GM12878 (cell line): Measurements from ENCODE around the gene PCDHGA5. TPM values are rescaled to one million over a fixed set of nuclear protein-coding genes. Genes with fewer than 3 reads are reported as not detected.

Source experiments
- ATAC-seq: fragments of 200-7000 bp; cut with Tn5 transposase; 3 replicates; pipeline ENCODE4 v1.9.1; 2020; ENCODE audit warnings: mild to moderate bottlenecking, moderate library complexity
- BruUV-seq: library from RNA; stranded (reverse); fragments of 400-500 nt; replicated peaks from 2 replicates; lab custom pipeline; 2021; lab: Mats Ljungman, UMichigan
- CTCF ChIA-PET: fragments of 300-600 bp; sonication (Branson Sonifier 250); formaldehyde crosslinking; extraction: SDS; loops from one replicate; lab custom pipeline; 2021; ENCODE audit warnings: inconsistent platforms; lab: Yijun Ruan, JAX
- POLR2A ChIA-PET: fragments of 350-600 bp; formaldehyde crosslinking; extraction: SDS; loops from one replicate; lab custom pipeline; 2021; ENCODE audit warnings: inconsistent platforms; lab: Charles Lee
- RAD21 ChIA-PET: fragments of 300-600 bp; sonication (Branson Sonifier 250); formaldehyde crosslinking; loops from one replicate; lab custom pipeline; 2023; ENCODE audit warnings: antibody characterized with exemption; ENCODE audit not compliant: unreplicated experiment; lab: Charles Lee
- SMC1A ChIA-PET: fragments of 300-600 bp; sonication (Branson Sonifier 250); formaldehyde crosslinking; loops from one replicate; lab custom pipeline; 2023; ENCODE audit not compliant: unreplicated experiment, uncharacterized antibody; lab: Charles Lee
- DNase-seq: peaks from one replicate; pipeline ENCODE4 v3.0.0-alpha.2; 2011; ENCODE audit warnings: low read depth, low spot score
- FAIRE-seq: peaks from 3 replicates; lab custom pipeline; 2011; peaks lifted over from hg19 to GRCh38; lab: Jason Lieb, UNC
- H2AFZ ChIP-seq: 2 replicates; pipeline ENCODE4 v1.6.0; 2011; ENCODE audit warnings: low read depth, low read length, control low read depth; ENCODE audit not compliant: control insufficient read depth
- H3K27ac ChIP-seq: 2 replicates; pipeline ENCODE4 v1.5.1; 2011; ENCODE audit warnings: control low read depth; ENCODE audit not compliant: control insufficient read depth, insufficient read depth
- H3K27me3 ChIP-seq, 2 experiments: replicated peaks in 1 of 2; 2 replicates each; pipeline versions ENCODE4 v1.6.0 to v1.6.1; 2011; ENCODE audit warnings: low read length in 1 of 2; ENCODE audit not compliant: control insufficient read depth in 2 of 2, insufficient read depth in 2 of 2
- H3K36me3 ChIP-seq, 2 experiments: 2 replicates each; pipeline ENCODE4 v1.5.1; 2011; ENCODE audit warnings: low read length in 1 of 2; ENCODE audit not compliant: control insufficient read depth in 2 of 2, insufficient read depth in 2 of 2
- H3K4me1 ChIP-seq: 2 replicates; pipeline ENCODE4 v1.6.1; 2011; ENCODE audit warnings: mild to moderate bottlenecking, low read length, moderate library complexity, mixed read lengths; ENCODE audit not compliant: control insufficient read depth, insufficient read depth
- H3K4me2 ChIP-seq: 2 replicates; pipeline ENCODE4 v1.6.0; 2011; ENCODE audit warnings: control low read depth; ENCODE audit not compliant: control insufficient read depth, insufficient read depth
- H3K4me3 ChIP-seq: fragments of 200-600 bp; sonication (generic); 2 replicates; pipeline ENCODE4 v1.5.1; 2016
- H3K79me2 ChIP-seq: 2 replicates; pipeline ENCODE4 v1.6.0; 2011; ENCODE audit warnings: low read length; ENCODE audit not compliant: control insufficient read depth, insufficient read depth
- H3K9ac ChIP-seq: 2 replicates; pipeline ENCODE4 v1.8.0; 2011; ENCODE audit warnings: low read length, control low read depth, mixed read lengths; ENCODE audit not compliant: control insufficient read depth, insufficient read depth
- H3K9me3 ChIP-seq: replicated peaks from 3 replicates; pipeline ENCODE4 v1.5.1; 2011; ENCODE audit warnings: mild to moderate bottlenecking, low read length; ENCODE audit not compliant: control insufficient read depth, insufficient read depth
- H4K20me1 ChIP-seq: 2 replicates; pipeline ENCODE4 v1.6.0; 2011; ENCODE audit not compliant: control insufficient read depth, insufficient read depth
- ELK1 ChIP-seq: IDR thresholded peaks from 2 replicates; pipeline ENCODE4 v1.6.1; 2012; ENCODE audit warnings: low read depth, low read length, improper control_type of control experiment
- FOXM1 ChIP-seq: IDR thresholded peaks from 2 replicates; pipeline ENCODE4 v1.6.1; 2012; ENCODE audit warnings: low read depth, mild to moderate bottlenecking, inconsistent platforms, low read length, moderate library complexity
- MXI1 ChIP-seq: fragments of 150-350 bp; IDR thresholded peaks from 2 replicates; pipeline ENCODE4 v1.6.1; 2011; ENCODE audit warnings: low read depth, mild to moderate bottlenecking, inconsistent platforms, low read length, improper control_type of control experiment
- NR2C2 ChIP-seq: IDR thresholded peaks from 2 replicates; pipeline ENCODE4 v1.6.1; 2011; ENCODE audit warnings: borderline replicate concordance, low read depth; ENCODE audit not compliant: control insufficient read depth, insufficient read length
- POLR2AphosphoS2 ChIP-seq: IDR thresholded peaks from 2 replicates; pipeline ENCODE4 v1.6.1; 2011; ENCODE audit warnings: low read depth, mild to moderate bottlenecking, low read length, improper control_type of control experiment, moderate library complexity
- PRDM15 ChIP-seq: fragments of 450-650 bp; formaldehyde crosslinking; IDR thresholded peaks from 2 replicates; pipeline ENCODE4 v1.4.0; 2020; ENCODE audit warnings: mild to moderate bottlenecking, moderate library complexity
- SP1 ChIP-seq: IDR thresholded peaks from one replicate; pipeline ENCODE4 v1.6.1; 2011; ENCODE audit warnings: low read depth, low read length
- WRNIP1 ChIP-seq: IDR thresholded peaks from 2 replicates; pipeline ENCODE4 v1.6.1; 2011; ENCODE audit warnings: low read depth, low read length, improper control_type of control experiment, borderline replicate concordance
- WGBS: methylation state at CpG from one replicate; pipeline ENCODE4 v1.1.6; 2016; ENCODE audit warnings: low lambda C conversion rate; ENCODE audit not compliant: insufficient replicate concordance, insufficient coverage; ENCODE audit errors: missing lambda C conversion rate; 5-methylcytosine and 5-hydroxymethylcytosine counted together
- in situ Hi-C: fragments of 300-500 bp; cut with MboI; formaldehyde crosslinking; loops from 9 replicates; pipeline ENCODE4 v1.14.3; 2018; ENCODE audit warnings: mixed read lengths
- intact Hi-C: fragments of 100-400 bp; cut with micrococcal nuclease; formaldehyde crosslinking; loops from one replicate; pipeline ENCODE4 v1.14.2; 2022; ENCODE audit not compliant: unreplicated experiment
- polyA plus RNA-seq, 11 experiments: library from polyadenylated mRNA; depleted of rRNA in 4 of 11; unstranded in 6 of 11; stranded (reverse) in 5 of 11; fragments of >200 nt; fragmentation: Nextera tagmentation in 4 of 11; fragmentation: Illumina TruSeq in 1 of 11; extraction: Ambion mirVana in 4 of 11; extraction: Trizol in 1 of 11; gene quantifications; 1 replicate in 1 of 11; 2 replicates in 10 of 11; pipeline versions ENCODE4 v1.2.1 to v1.2.3, GENCODE V29; 2011 to 2016; ENCODE audit warnings: inconsistent platforms in 2 of 11, missing spikeins in 2 of 11, low read depth in 1 of 11
- total RNA-seq, 4 experiments: library from RNA; depleted of rRNA in 3 of 4; stranded (reverse); fragments of >200 nt in 3 of 4; fragmentation: Illumina TruSeq in 1 of 4; extraction: Trizol in 1 of 4; gene quantifications; 2 replicates each; pipeline versions ENCODE4 v1.2.1 to v1.2.3, GENCODE V29; 2013 to 2021

PCDHGA5 gene
- total and polyA plus RNA-seq, 10 of the 15 experiments (the other 5 are each of a cell fraction or from before 2014, with no cell fraction given), result 0.10 to 0.23 (median 0.16) TPM; not detected in 4

- Histone ChIP-seq H4K20me1 (no peaks in the 10 kb centered on the region), H3K27ac (no peak overlapping the region), H3K9me3 (peaks cover 5% of the 10 kb centered on the region; the same call in 2 of the 3 replicates), H3K36me3 (no peaks in the 10 kb centered on the region), H3K9ac (no peak overlapping the region), H3K79me2 (no peaks in the 10 kb centered on the region), H3K4me2 (no peak overlapping the region), H3K4me3 (no peak overlapping the region), H3K27me3 (no peaks in the 10 kb centered on the region), H3K4me1 (no peaks in the 10 kb centered on the region), H2AFZ (no peak overlapping the region)
- POLR2A ChIA-PET, result no interaction called here
- CTCF ChIA-PET, result no interaction called here
- no TSS peak for BruUV-seq
- WGBS, result 95% methylated on average over 43 of the region's 43 CpGs
- intact Hi-C loops (no loop called here), in situ Hi-C loops (no loop called here)
- DNase-seq (no peak), ATAC-seq (no peak), FAIRE-seq (no peak)
- SMC1A ChIA-PET, result no interaction called here
- no peak for TF ChIP-seq PRDM15 (CRISPR knock-in tag)
- no peak for TF ChIP-seq FOXM1
- TF ChIP-seq NR2C2, result no peak
- no peak for TF ChIP-seq ELK1
- TF ChIP-seq WRNIP1, result no peak
- TF ChIP-seq POLR2AphosphoS2, result no peak
- no peak for TF ChIP-seq MXI1
- no peak for TF ChIP-seq SP1
- RAD21 ChIA-PET, result no interaction called here
Observed at GRCh38 chr5:141384471-141385267, 20.7 kb downstream of the PCDHGA5 start.
